Breast epithelium (tissue), 4 donors: ENCODE data around the gene METTL13. TPM values are rescaled to one million over a fixed set of nuclear protein-coding genes. Genes with fewer than 3 reads are reported as not detected.

ENCODE experiments used
- DNase-seq, 2 donors: peaks; one replicate each; pipeline ENCODE4 v3.0.0-alpha.2; 2019; ENCODE audit warnings: low spot score in 2 of 2
- H3K27ac ChIP-seq, 2 donors: fragments of 200-600 bp; sonication (generic) in 1 of 2; one replicate each; pipeline ENCODE4 v1.5.1; 2016 to 2019; ENCODE audit warnings: mild to moderate bottlenecking in 1 of 2
- H3K27me3 ChIP-seq, 2 donors: fragments of 200-600 bp; sonication (generic) in 1 of 2; one replicate each; pipeline versions ENCODE4 v1.5.1 to v1.6.0; 2017 to 2019; ENCODE audit warnings: control low read depth in 1 of 2, mild to moderate bottlenecking in 1 of 2
- H3K36me3 ChIP-seq: fragments of 200-600 bp; one replicate; pipeline ENCODE4 v1.5.1; 2019
- H3K4me1 ChIP-seq, 2 donors: fragments of 200-600 bp; sonication (generic); one replicate each; pipeline ENCODE4 v1.5.1; 2016 to 2019; ENCODE audit warnings: control low read depth in 1 of 2
- H3K4me3 ChIP-seq, 3 donors: fragments of 200-600 bp; sonication (generic); 1 replicate in 2 of 3; 2 replicates in 1 of 3; pipeline ENCODE4 v1.5.1; 2016 to 2019; ENCODE audit warnings: mild to moderate bottlenecking in 3 of 3, moderate library complexity in 2 of 3
- H3K9me3 ChIP-seq, 2 donors: fragments of 200-600 bp; sonication (generic) in 1 of 2; one replicate each; pipeline ENCODE4 v1.5.1; 2016 to 2019; ENCODE audit warnings: control low read depth in 1 of 2
- POLR2A ChIP-seq: fragments of 450-650 bp; IDR thresholded peaks from one replicate; pipeline ENCODE4 v1.6.1; 2016; ENCODE audit warnings: antibody characterized with exemption, mild to moderate bottlenecking, moderate library complexity
- POLR2AphosphoS5 ChIP-seq, 3 donors: sonication (generic); formaldehyde crosslinking; IDR thresholded peaks; one replicate each; pipeline ENCODE4 v1.6.1; 2017; ENCODE audit warnings: antibody characterized with exemption in 3 of 3
- intact Hi-C: fragments of 100-400 bp; cut with DNase I; formaldehyde crosslinking; loops from one replicate; pipeline ENCODE4 v1.15.1; 2023; ENCODE audit warnings: low total_unique reads
- total RNA-seq, 3 donors: library from RNA; depleted of rRNA; stranded (reverse); fragments of >200 nt; gene quantifications; one replicate each; pipeline ENCODE4 v1.1.0, GENCODE V29; 2016
- TF ChIP-seq, protein P1 (sequence below), 3 donors: fragments of 450-650 bp; IDR thresholded peaks; one replicate each; pipeline ENCODE4 v1.5.1; 2016 to 2017; ENCODE audit warnings: antibody characterized with exemption in 3 of 3, mild to moderate bottlenecking in 3 of 3, moderate library complexity in 3 of 3

The METTL13 gene
- total RNA-seq, 3 donors from 2014 or later = 23.2 to 28.4 (median 27.5) TPM

DNA sequence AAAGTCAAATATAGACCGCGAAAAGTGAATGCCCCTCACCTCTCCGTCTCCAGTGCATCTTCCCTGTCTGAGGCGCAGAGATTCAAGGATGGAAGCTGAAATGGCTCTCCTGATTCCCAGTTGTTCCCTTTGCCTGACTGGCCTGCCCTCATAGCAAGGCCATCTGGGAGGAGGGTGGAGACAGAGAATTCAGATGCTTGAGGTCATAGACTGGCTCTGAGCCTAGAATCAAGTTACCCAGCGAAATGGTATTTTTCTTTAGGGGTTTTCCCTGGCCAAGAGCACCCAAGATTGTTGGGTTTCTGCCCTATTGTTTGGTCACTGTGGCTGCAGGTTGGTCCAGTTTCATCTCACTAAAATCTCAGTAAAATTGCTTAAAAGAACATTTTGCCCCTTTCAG, 7.2 kb downstream of the METTL13 start:
- Histone ChIP-seq H3K27me3 (no peaks in the 10 kb centered on the region), H3K9me3 (no peaks in the 10 kb centered on the region), H3K4me1 (no peaks in the 10 kb centered on the region), H3K4me3 (no peak overlapping the region), H3K36me3 (peaks cover 22% of the 10 kb centered on the region), H3K27ac (no peak overlapping the region)
- TF ChIP-seq POLR2AphosphoS5 (IDR thresholded peaks at IDR 0.05) = no peak
- no peak for TF ChIP-seq POLR2A
- TF ChIP-seq, protein P1, sequence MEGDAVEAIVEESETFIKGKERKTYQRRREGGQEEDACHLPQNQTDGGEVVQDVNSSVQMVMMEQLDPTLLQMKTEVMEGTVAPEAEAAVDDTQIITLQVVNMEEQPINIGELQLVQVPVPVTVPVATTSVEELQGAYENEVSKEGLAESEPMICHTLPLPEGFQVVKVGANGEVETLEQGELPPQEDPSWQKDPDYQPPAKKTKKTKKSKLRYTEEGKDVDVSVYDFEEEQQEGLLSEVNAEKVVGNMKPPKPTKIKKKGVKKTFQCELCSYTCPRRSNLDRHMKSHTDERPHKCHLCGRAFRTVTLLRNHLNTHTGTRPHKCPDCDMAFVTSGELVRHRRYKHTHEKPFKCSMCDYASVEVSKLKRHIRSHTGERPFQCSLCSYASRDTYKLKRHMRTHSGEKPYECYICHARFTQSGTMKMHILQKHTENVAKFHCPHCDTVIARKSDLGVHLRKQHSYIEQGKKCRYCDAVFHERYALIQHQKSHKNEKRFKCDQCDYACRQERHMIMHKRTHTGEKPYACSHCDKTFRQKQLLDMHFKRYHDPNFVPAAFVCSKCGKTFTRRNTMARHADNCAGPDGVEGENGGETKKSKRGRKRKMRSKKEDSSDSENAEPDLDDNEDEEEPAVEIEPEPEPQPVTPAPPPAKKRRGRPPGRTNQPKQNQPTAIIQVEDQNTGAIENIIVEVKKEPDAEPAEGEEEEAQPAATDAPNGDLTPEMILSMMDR (IDR thresholded peaks at IDR 0.05) = no peak
- no peak for DNase-seq
- intact Hi-C loops = no loop called here

DNA sequence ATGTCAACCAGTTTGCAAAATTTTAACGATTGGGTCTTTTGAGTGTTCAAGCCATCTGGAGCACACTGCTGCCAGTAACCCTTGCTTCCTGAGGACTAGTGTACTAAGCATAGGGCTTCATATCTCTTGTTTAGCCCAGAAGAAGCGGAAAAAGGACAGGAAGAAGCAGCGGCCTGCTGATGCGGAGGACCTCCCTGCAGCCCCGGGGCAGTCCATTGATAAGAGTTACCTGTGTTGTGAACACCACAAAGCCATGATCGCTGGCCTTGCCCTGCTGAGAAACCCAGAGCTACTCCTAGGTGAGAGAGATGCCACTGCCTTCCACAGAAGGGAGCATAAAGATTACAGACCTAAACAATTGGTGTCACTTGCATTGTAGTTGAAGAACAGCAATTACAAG, 8.9 kb downstream of the METTL13 start:
- no peaks in the 10 kb centered on the region for H3K9me3 ChIP-seq
- no peak overlapping the region for H3K27ac ChIP-seq
- intact Hi-C loops = no loop called here
- no peak for DNase-seq
- H3K4me1 ChIP-seq = no peaks in the 10 kb centered on the region
- no peaks in the 10 kb centered on the region for H3K27me3 ChIP-seq
- H3K36me3 ChIP-seq = peaks cover 22% of the 10 kb centered on the region
- TF ChIP-seq, protein P1 (IDR thresholded peaks at IDR 0.05) = no peak
- no peak for TF ChIP-seq POLR2AphosphoS5 (IDR thresholded peaks at IDR 0.05)
- TF ChIP-seq POLR2A = no peak
- H3K4me3 ChIP-seq = no peak overlapping the region

DNA sequence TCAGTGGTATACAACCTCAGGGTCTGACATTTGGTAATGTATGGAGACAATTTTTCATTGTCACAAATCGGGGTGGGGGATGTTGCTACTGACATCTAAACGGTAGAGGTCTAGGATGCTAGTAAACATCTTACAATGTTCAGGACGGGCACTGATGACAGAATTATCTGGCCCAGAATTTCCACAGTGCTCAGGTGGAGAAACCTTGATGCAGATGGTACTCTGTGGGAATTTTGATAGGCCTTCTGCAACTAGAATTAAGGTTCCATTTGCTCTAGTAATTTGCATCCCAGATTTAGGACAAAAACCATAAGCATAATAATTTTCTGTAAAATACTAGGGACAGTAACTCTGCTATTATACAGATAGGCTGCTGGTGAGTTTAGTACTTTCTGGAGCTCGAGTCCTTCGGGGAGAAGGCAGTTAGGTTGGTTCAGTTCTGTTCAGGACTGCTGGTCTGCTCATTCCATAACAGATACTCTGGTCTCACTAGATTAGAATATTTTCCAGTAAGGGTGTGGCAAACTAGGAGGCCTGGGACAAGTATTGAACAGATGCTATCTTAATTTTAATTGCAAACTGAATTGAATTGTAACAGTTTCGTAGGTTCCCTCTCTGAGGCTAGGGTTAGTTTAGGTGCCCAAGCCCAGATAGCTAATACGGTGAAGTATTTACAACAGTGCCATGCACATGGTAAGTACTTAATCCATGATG, 11.4 kb downstream of the METTL13 start:
- Histone ChIP-seq H3K9me3 (no peaks in the 10 kb centered on the region), H3K4me3 (no peak overlapping the region), H3K27me3 (no peaks in the 10 kb centered on the region), H3K4me1 (no peaks in the 10 kb centered on the region), H3K27ac (no peak overlapping the region), H3K36me3 (peaks cover 15% of the 10 kb centered on the region)
- no peak for DNase-seq
- TF ChIP-seq POLR2AphosphoS5 (IDR thresholded peaks at IDR 0.05) (no peak), POLR2A (no peak)
- TF ChIP-seq, protein P1 (IDR thresholded peaks at IDR 0.05) = no peak
- intact Hi-C loops = no loop called here

DNA sequence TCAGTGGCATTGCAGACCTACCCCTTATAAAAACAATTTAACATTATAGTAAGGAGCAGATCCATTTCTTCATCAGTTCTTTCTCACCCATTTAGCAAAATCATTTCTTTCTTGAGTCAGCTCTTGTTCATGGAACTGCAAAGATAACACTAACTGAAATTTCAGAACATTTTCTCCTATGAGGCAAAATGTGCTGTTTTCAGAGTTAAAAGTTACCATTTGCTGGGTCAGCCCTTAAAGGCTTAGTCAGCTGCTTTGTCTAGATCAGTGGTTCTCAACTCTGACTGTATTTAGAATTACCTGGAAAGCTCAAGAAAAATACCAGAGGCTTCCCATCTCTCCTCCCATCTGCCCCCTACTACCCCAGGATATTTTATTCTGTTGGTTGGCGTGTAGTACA, 12.2 kb downstream of the METTL13 start:
- Histone ChIP-seq H3K4me3 (no peak overlapping the region), H3K27ac (no peak overlapping the region), H3K36me3 (peaks cover 15% of the 10 kb centered on the region), H3K27me3 (no peaks in the 10 kb centered on the region), H3K4me1 (no peaks in the 10 kb centered on the region), H3K9me3 (no peaks in the 10 kb centered on the region)
- intact Hi-C loops = no loop called here
- TF ChIP-seq, protein P1 (IDR thresholded peaks at IDR 0.05) = no peak
- TF ChIP-seq POLR2A (no peak), POLR2AphosphoS5 (IDR thresholded peaks at IDR 0.05) (no peak)
- no peak for DNase-seq

DNA sequence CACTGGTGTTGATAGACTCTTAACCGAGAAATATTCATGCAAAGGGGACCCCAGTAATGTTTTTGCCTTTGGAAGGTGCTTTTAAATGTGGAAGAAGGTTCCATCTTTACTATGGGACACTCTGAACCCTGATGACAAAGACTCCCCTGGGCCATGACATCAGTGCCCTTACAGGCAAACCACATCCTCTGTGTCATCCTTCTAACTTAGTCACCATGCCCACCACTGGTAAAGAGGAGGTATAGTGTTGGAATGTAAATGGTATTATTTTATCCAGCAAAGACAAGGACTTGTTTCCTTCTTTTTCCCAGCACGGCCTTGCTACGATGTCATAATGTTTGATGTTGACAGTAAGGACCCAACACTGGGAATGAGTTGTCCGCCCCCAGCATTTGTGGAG, 12.6 kb downstream of the METTL13 start:
- intact Hi-C loops = no loop called here
- DNase-seq = no peak
- H3K9me3 ChIP-seq = no peaks in the 10 kb centered on the region
- H3K4me1 ChIP-seq = no peaks in the 10 kb centered on the region
- H3K4me3 ChIP-seq = no peak overlapping the region
- H3K27ac ChIP-seq = no peak overlapping the region
- H3K27me3 ChIP-seq = no peaks in the 10 kb centered on the region
- peaks cover 15% of the 10 kb centered on the region for H3K36me3 ChIP-seq
- TF ChIP-seq POLR2AphosphoS5 (IDR thresholded peaks at IDR 0.05) (no peak), POLR2A (no peak)
- TF ChIP-seq, protein P1 (IDR thresholded peaks at IDR 0.05) = no peak
